ENCODE results near the gene STOM. TPM values are rescaled to one million over a fixed set of nuclear protein-coding genes. Genes with fewer than 3 reads are reported as not detected.

STOM gene
- 100 to 1,000 TPM; 293 to 539 (median 457) TPM for total RNA-seq

GRCh38 chr9:121369595-121370265 lies at the start of gene STOM:
Gene STOM (minus strand): TSS chr9:121370250. CDS start chr9:121370187, 63 bp downstream.
- Histone ChIP-seq H3K4me3 (peak within 1 kb of the TSS; percentile 75 to 78), H3K9me3 (no peaks in the 10 kb centered on the region), H3K36me3 (peaks cover 0 to 6% of the 10 kb centered on the region in 2 donors), H3K4me1 (peaks cover 15 to 86% (median 27%) of the 10 kb centered on the region in 3 donors), H3K27me3 (no peaks in the 10 kb centered on the region), H3K27ac (peak within 1 kb of the TSS; percentile 94 to 98 (median 97))
- ATAC-seq, result peak; percentile 78
- TF ChIP-seq POLR2AphosphoS5 (IDR thresholded peaks at IDR 0.05) (peak; percentile 100), POLR2A (IDR thresholded peaks at IDR 0.05) (peak; percentile 99), CTCF (IDR thresholded peaks at IDR 0.05) (no peak), EP300 (IDR thresholded peaks at IDR 0.05) (no peak)
- WGBS, 2 donors (ENCODE audit: low coverage in 1 of 2), result 0% methylated on average over 1 to 7 of the region's 52 CpGs

GRCh38 chr9:121411993-121412392 lies 41.9 kb upstream of the STOM start:
- no peaks in the 10 kb centered on the region for H3K27me3 ChIP-seq
- ATAC-seq, result no peak
- TF ChIP-seq CTCF (IDR thresholded peaks at IDR 0.05) (no peak), EP300 (IDR thresholded peaks at IDR 0.05) (no peak), POLR2A (IDR thresholded peaks at IDR 0.05) (no peak), POLR2AphosphoS5 (IDR thresholded peaks at IDR 0.05) (no peak)
- no peaks in the 10 kb centered on the region for H3K9me3 ChIP-seq
- H3K36me3 ChIP-seq, result no peaks in the 10 kb centered on the region
- H3K27ac ChIP-seq, result no peak overlapping the region
- no peak overlapping the region for H3K4me3 ChIP-seq
- WGBS, 2 donors (ENCODE audit: low coverage in 1 of 2), result no CpG with 5 or more reads among the region's 3 CpGs
- H3K4me1 ChIP-seq, result no peaks in the 10 kb centered on the region

DNA sequence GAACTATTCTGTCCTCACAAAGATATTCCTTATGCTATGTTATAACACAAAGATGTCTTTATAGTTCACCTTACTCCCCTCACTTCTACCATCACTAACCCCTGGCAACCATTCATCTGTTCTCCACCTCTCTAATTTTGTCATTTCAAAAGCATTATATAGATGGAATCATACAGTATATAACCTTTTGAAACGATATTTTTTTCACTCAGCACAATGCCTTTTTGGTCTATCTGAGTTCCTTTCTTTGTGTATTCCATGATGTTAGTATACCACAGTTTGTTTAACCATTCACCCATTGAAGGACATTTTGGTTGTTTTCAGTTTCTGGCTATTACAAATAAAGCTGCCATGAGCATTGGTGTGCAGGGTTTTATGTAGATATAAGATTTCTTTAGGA lies 35.8 kb upstream of the STOM start:
- H3K4me1 ChIP-seq, result no peaks in the 10 kb centered on the region
- no peak overlapping the region for H3K4me3 ChIP-seq
- H3K9me3 ChIP-seq, result no peaks in the 10 kb centered on the region
- H3K27ac ChIP-seq, result no peak overlapping the region
- no peak for ATAC-seq
- TF ChIP-seq POLR2A (IDR thresholded peaks at IDR 0.05) (no peak), EP300 (IDR thresholded peaks at IDR 0.05) (no peak)
- WGBS, 2 donors (ENCODE audit: low coverage in 1 of 2), result 35 to 86% methylated on average over 1 of the region's 1 CpG
- no peaks in the 10 kb centered on the region for H3K36me3 ChIP-seq
- no peaks in the 10 kb centered on the region for H3K27me3 ChIP-seq

- ATAC-seq, result no peak
- Histone ChIP-seq H3K27me3 (no peaks in the 10 kb centered on the region), H3K9me3 (no peaks in the 10 kb centered on the region), H3K36me3 (no peaks in the 10 kb centered on the region), H3K4me3 (no peak overlapping the region), H3K4me1 (no peaks in the 10 kb centered on the region), H3K27ac (no peak overlapping the region)
- 72 to 81% methylated on average over 2 of the region's 2 CpGs for WGBS, 2 donors (ENCODE audit: low coverage in 1 of 2)
- no peak for TF ChIP-seq POLR2AphosphoS5 (IDR thresholded peaks at IDR 0.05)
Observed at GRCh38 chr9:121404906-121405305, 34.9 kb upstream of the STOM start.

DNA sequence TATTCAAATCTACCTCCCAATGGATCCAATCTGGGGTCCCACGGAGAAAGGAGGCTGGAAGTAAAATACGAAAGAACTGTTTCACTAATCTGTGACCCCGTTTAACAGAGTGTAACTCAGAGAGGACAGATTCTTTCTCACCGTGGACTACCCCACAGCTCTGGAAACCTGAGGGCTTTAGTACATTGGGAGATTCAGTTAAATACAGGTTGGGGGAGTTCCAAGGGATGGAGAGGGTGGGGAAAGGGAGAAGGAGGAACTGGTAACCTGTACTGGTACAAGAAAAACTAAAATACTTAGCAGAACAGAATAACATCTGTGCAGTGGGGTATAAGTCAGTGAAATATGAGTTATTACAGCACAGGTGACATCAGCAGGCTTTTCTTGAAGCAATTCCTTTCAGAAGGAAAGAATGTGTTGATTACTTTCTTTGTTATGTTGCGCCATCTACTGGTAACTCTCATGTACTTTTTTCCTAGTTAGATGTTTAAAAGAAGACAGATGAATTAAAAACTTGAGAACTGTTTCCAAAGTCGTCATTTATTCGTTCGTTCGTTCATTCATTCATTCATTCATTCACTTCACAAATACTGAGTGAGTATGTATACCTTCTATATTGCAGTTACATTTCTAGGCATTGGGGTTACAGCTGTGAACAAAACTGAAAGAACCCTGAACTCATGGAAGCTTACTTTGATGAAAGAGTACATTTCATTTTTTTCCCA lies 30.0 kb upstream of the STOM start:
- TF ChIP-seq EP300 (IDR thresholded peaks at IDR 0.05) (no peak), CTCF (IDR thresholded peaks at IDR 0.05) (peak; percentile 52 to 83 (median 74))
- no peaks in the 10 kb centered on the region for H3K36me3 ChIP-seq
- H3K9me3 ChIP-seq, result peaks cover 0 to 4% (median 0%) of the 10 kb centered on the region in 3 donors
- ATAC-seq, result peak; percentile 60
- H3K4me3 ChIP-seq, result no peak overlapping the region
- no peaks in the 10 kb centered on the region for H3K27me3 ChIP-seq
- H3K27ac ChIP-seq, result no peak overlapping the region
- no peaks in the 10 kb centered on the region for H3K4me1 ChIP-seq
- WGBS, 2 donors (ENCODE audit: low coverage in 1 of 2), result 18 to 24% methylated on average over 8 to 9 of the region's 9 CpGs

Measured in gastroesophageal sphincter (tissue), 4 donors.